Left ventricle myocardium superior (tissue), 1 donor: ENCODE results near the gene AFMID. TPM values are rescaled to one million over a fixed set of nuclear protein-coding genes. Genes with fewer than 3 reads are reported as not detected.
"Not testable (repeated sequence)": the region's sequence is repeated elsewhere in the genome, so short reads cannot be mapped to it uniquely, and the experiment has no call there.

Experiments
- ATAC-seq: fragments of 200-7000 bp; cut with Tn5 transposase; one replicate; pipeline ENCODE4 v1.9.1; 2020; ENCODE audit warnings: mild to moderate bottlenecking, moderate library complexity
- DNase-seq: peaks from one replicate; pipeline ENCODE4 v3.0.0-alpha.2; 2020
- intact Hi-C: fragments of 100-400 bp; cut with micrococcal nuclease; formaldehyde crosslinking; loops from one replicate; pipeline ENCODE4 v1.11.0; 2022
- total RNA-seq: library from RNA; stranded (reverse); fragmentation: NEBNext Ultra II Directional; extraction: Animal tissue kit (Norgen Biotek cat#: 25700); gene quantifications from one replicate; pipeline ENCODE4 v1.2.1, GENCODE V29; 2021
- donor health status: DM: no; HTN: yes; CAD: no; lungs with severe emphysema.

The AFMID gene
- total RNA-seq, 1 donor from 2014 or later = 45.0 TPM

- no peak for DNase-seq
- intact Hi-C loops = no loop called here
- ATAC-seq = no peak
Observed at GRCh38 chr17:78148286-78149016, 38.7 kb upstream of the AFMID start.

- ATAC-seq = peak; percentile 45
- intact Hi-C loops = no loop called here
- DNase-seq = no peak
Observed at GRCh38 chr17:78151514-78152008, 35.6 kb upstream of the AFMID start.

GRCh38 chr17:78154903-78155811 lies 32.0 kb upstream of the AFMID start:
- ATAC-seq = no peak
- intact Hi-C loops = no loop called here
- DNase-seq = no peak

GRCh38 chr17:78159575-78160158 lies 27.5 kb upstream of the AFMID start:
- no peak for DNase-seq
- intact Hi-C loops = no loop called here
- ATAC-seq = no peak

- no peak for ATAC-seq
- no peak for DNase-seq
- intact Hi-C loops = no loop called here
Observed at GRCh38 chr17:78163881-78164747, 23.0 kb upstream of the AFMID start.

GRCh38 chr17:78164748-78165607 lies 22.2 kb upstream of the AFMID start:
- no peak for ATAC-seq
- intact Hi-C loops = no loop called here
- DNase-seq = no peak

GRCh38 chr17:78166416-78166815 lies 20.7 kb upstream of the AFMID start:
- intact Hi-C loops = no loop called here
- ATAC-seq (no peak), DNase-seq (no peak)

- intact Hi-C loops = no loop called here
- ATAC-seq (peak; percentile 72), DNase-seq (peak; percentile 94)
Observed at GRCh38 chr17:78168242-78168902, 18.8 kb upstream of the AFMID start, which contains the start of gene SYNGR2. SYNGR2 (plus strand) TSS chr17:78168581; CDS start chr17:78168617, 36 bp downstream.

GRCh38 chr17:78168903-78169793 lies 18.0 kb upstream of the AFMID start:
- intact Hi-C loops = no loop called here
- DNase-seq (peak; percentile 74), ATAC-seq (peak; percentile 31)

GRCh38 chr17:78170692-78171590 lies 16.2 kb upstream of the AFMID start:
- DNase-seq = no peak
- intact Hi-C loops = no loop called here
- ATAC-seq = no peak

- intact Hi-C loops, ATAC-seq: not testable (repeated sequence)
Observed at GRCh38 chr17:78171591-78172248, 15.4 kb upstream of the AFMID start.

GRCh38 chr17:78172249-78173051 lies 14.7 kb upstream of the AFMID start:
- ATAC-seq (peak; percentile 39), DNase-seq (peak; percentile 65)
- intact Hi-C loops = no loop called here

More at GRCh38 chr17:78171591-78172248, 15.4 kb upstream of the AFMID start:
- DNase-seq = not testable (repeated sequence)

- ATAC-seq (peak; percentile 8), DNase-seq (no peak)
- intact Hi-C loops = no loop called here
Observed at GRCh38 chr17:78173097-78173715, 14.0 kb upstream of the AFMID start.
